IPS-18c (cell line): ENCODE measurements around the gene RAD52.

Experiments used
- H3K4me3 ChIP-seq: 2 replicates; pipeline ENCODE4 v1.7.0; 2013; ENCODE audit warnings: low read depth, mild to moderate bottlenecking, low read length, moderate library complexity; ENCODE audit not compliant: insufficient read depth
- H3K9me3 ChIP-seq: one replicate; pipeline ENCODE4 v1.6.1; 2013; ENCODE audit warnings: mild to moderate bottlenecking, low read length, moderate library complexity; ENCODE audit not compliant: control insufficient read depth, insufficient read depth

Gene RAD52

DNA sequence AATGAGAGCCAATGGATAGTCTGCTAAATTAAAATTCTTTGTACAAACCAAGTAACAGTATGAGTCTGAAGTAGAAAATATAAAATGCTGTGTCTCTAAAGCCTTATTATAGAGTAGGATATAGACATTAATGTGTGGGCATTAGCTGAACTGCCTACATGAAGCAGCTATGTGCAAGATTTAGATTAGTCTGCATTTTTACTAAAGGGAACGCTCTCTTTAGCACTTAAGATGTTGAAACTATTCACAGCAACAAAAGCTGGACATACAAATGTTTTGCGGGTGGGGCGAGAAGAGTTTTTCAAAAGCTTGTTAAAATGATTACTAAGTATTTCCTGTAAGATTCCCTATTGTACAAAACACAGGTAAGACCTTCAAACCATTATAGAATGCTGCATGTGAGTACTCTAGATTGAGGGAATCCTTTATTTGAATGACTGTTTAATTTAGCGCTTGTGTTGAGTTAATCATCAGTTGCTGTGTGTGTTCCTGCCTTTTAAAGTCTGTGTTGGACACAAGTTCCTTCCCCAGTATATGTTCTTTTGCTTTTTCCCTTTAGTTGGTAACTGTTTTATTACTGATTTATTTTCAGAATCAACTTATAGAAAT lies 87.1 kb downstream of the RAD52 start:
- Histone ChIP-seq H3K9me3 (no peaks in the 10 kb centered on the region), H3K4me3 (no peak overlapping the region)
